Astrocyte (in vitro differentiated cells and primary cell): ENCODE data around the gene LRIG1. TPM values are rescaled to one million over a fixed set of nuclear protein-coding genes. Genes with fewer than 3 reads are reported as not detected.

ENCODE experiments used
- DNase-seq: peaks from one replicate; pipeline ENCODE4 v3.0.0-alpha.2; 2010; ENCODE audit warnings: low read depth
- FAIRE-seq: peaks from 2 replicates; lab custom pipeline; 2011; peaks lifted over from hg19 to GRCh38; lab: Jason Lieb, UNC
- H2AFZ ChIP-seq: 2 replicates; pipeline ENCODE4 v1.6.0; 2012; ENCODE audit warnings: low read depth, low read length, inconsistent platforms
- H3K27ac ChIP-seq: 2 replicates; pipeline ENCODE4 v1.5.1; 2011; ENCODE audit warnings: low read depth, low read length, inconsistent platforms
- H3K27me3 ChIP-seq: 2 replicates; pipeline ENCODE4 v1.6.0; 2011; ENCODE audit warnings: low read length, inconsistent platforms; ENCODE audit not compliant: insufficient read depth
- H3K36me3 ChIP-seq: 2 replicates; pipeline ENCODE4 v1.5.1; 2011; ENCODE audit warnings: low read length, inconsistent platforms; ENCODE audit not compliant: insufficient read depth
- H3K4me1 ChIP-seq: 2 replicates; pipeline ENCODE4 v1.5.1; 2011; ENCODE audit warnings: low read length, inconsistent platforms; ENCODE audit not compliant: insufficient read depth
- H3K4me2 ChIP-seq: 2 replicates; pipeline ENCODE4 v1.6.0; 2012; ENCODE audit warnings: low read length, inconsistent platforms
- H3K4me3 ChIP-seq: 2 replicates; pipeline ENCODE4 v1.5.1; 2011; ENCODE audit warnings: low read depth, mild to moderate bottlenecking, low read length, inconsistent platforms; ENCODE audit not compliant: insufficient read depth
- H3K79me2 ChIP-seq: 2 replicates; pipeline ENCODE4 v1.6.0; 2012; ENCODE audit warnings: mild to moderate bottlenecking, low read length, inconsistent platforms; ENCODE audit not compliant: insufficient read depth
- H3K9ac ChIP-seq: 2 replicates; pipeline ENCODE4 v1.6.0; 2012; ENCODE audit warnings: mild to moderate bottlenecking, low read length, inconsistent platforms
- H3K9me3 ChIP-seq: 2 replicates; pipeline ENCODE4 v1.5.1; 2012; ENCODE audit warnings: low read depth, mild to moderate bottlenecking, low read length, inconsistent platforms; ENCODE audit not compliant: insufficient read depth
- H4K20me1 ChIP-seq: 2 replicates; pipeline ENCODE4 v1.6.0; 2012; ENCODE audit warnings: low read length, inconsistent platforms; ENCODE audit not compliant: insufficient read depth
- H3K27ac Mint-ChIP-seq: one replicate; pipeline ENCODE4 v1.8.0; 2021; ENCODE audit warnings: mild to moderate bottlenecking, mixed read lengths; ENCODE audit not compliant: unreplicated experiment
- H3K27me3 Mint-ChIP-seq: one replicate; pipeline ENCODE4 v1.8.0; 2021; ENCODE audit warnings: low read depth, mixed read lengths; ENCODE audit not compliant: unreplicated experiment
- H3K36me3 Mint-ChIP-seq: one replicate; pipeline ENCODE4 v1.8.0; 2021; ENCODE audit warnings: low read depth, mixed read lengths; ENCODE audit not compliant: unreplicated experiment
- H3K4me1 Mint-ChIP-seq: one replicate; pipeline ENCODE4 v1.8.0; 2021; ENCODE audit warnings: low read depth, mixed read lengths; ENCODE audit not compliant: unreplicated experiment
- H3K4me3 Mint-ChIP-seq: one replicate; pipeline ENCODE4 v1.8.0; 2021; ENCODE audit warnings: mild to moderate bottlenecking, moderate library complexity, mixed read lengths; ENCODE audit not compliant: unreplicated experiment
- H3K9me3 Mint-ChIP-seq: one replicate; pipeline ENCODE4 v1.8.0; 2021; ENCODE audit warnings: mild to moderate bottlenecking, mixed read lengths; ENCODE audit not compliant: unreplicated experiment
- CTCF ChIP-seq: IDR thresholded peaks from 2 replicates; pipeline ENCODE4 v1.5.1; 2011; ENCODE audit warnings: low read depth, mild to moderate bottlenecking, inconsistent platforms, low read length, moderate library complexity; ENCODE audit not compliant: insufficient read depth
- EZH2 ChIP-seq: IDR thresholded peaks from 2 replicates; pipeline ENCODE4 v1.6.1; 2012; ENCODE audit warnings: mild to moderate bottlenecking, low read length, inconsistent platforms; ENCODE audit not compliant: insufficient read depth
- total RNA-seq: library from RNA; stranded (reverse); gene quantifications from 2 replicates; pipeline ENCODE4 v1.2.1, GENCODE V29; 2021

Gene LRIG1
- total RNA-seq, 1 donor from 2014 or later: 39.7 TPM

GRCh38 chr3:66381626-66382025 lies 119.2 kb downstream of the LRIG1 start:
- Mint-ChIP-seq H3K4me1 (peaks cover 6% of the 10 kb centered on the region), H3K9me3 (peaks cover 9% of the 10 kb centered on the region), H3K4me3 (no peak overlapping the region), H3K36me3 (peaks cover 49% of the 10 kb centered on the region), H3K27ac (no peak overlapping the region), H3K27me3 (no peaks in the 10 kb centered on the region)
- Histone ChIP-seq H4K20me1 (peaks cover 8% of the 10 kb centered on the region), H3K4me2 (no peak overlapping the region), H2AFZ (no peak overlapping the region), H3K4me1 (peaks cover 8% of the 10 kb centered on the region), H3K36me3 (peaks cover 43% of the 10 kb centered on the region), H3K79me2 (no peaks in the 10 kb centered on the region), H3K27me3 (no peaks in the 10 kb centered on the region), H3K9ac (no peak overlapping the region), H3K4me3 (no peak overlapping the region), H3K27ac (no peak overlapping the region), H3K9me3 (peaks cover 4% of the 10 kb centered on the region)
- FAIRE-seq: no peak
- no peak for DNase-seq
- TF ChIP-seq EZH2 (no peak), CTCF (no peak)

GRCh38 chr3:66380200-66380932 lies 120.5 kb downstream of the LRIG1 start:
- H3K4me3 Mint-ChIP-seq: no peak overlapping the region

GRCh38 chr3:66379565-66379964 lies 121.3 kb downstream of the LRIG1 start:
- Mint-ChIP-seq H3K27me3 (no peaks in the 10 kb centered on the region), H3K27ac (no peak overlapping the region), H3K4me3 (no peak overlapping the region), H3K36me3 (peaks cover 39% of the 10 kb centered on the region), H3K4me1 (peaks cover 15% of the 10 kb centered on the region), H3K9me3 (peaks cover 3% of the 10 kb centered on the region)
- no peak overlapping the region for H3K27ac ChIP-seq
- H3K4me1 ChIP-seq: peaks cover 10% of the 10 kb centered on the region
- H3K4me2 ChIP-seq: no peak overlapping the region
- no peaks in the 10 kb centered on the region for H3K27me3 ChIP-seq
- no peak for FAIRE-seq
- no peak overlapping the region for H2AFZ ChIP-seq
- H3K4me3 ChIP-seq: no peak overlapping the region
- peaks cover 43% of the 10 kb centered on the region for H3K36me3 ChIP-seq
- H4K20me1 ChIP-seq: peaks cover 8% of the 10 kb centered on the region
- H3K9me3 ChIP-seq: no peaks in the 10 kb centered on the region
- DNase-seq: no peak
- H3K79me2 ChIP-seq: no peaks in the 10 kb centered on the region
- TF ChIP-seq EZH2 (no peak), CTCF (no peak)
- no peak overlapping the region for H3K9ac ChIP-seq

More at GRCh38 chr3:66380200-66380932, 120.5 kb downstream of the LRIG1 start:
- FAIRE-seq (no peak), DNase-seq (no peak)
- Histone ChIP-seq H3K4me3 (no peak overlapping the region), H3K27me3 (no peaks in the 10 kb centered on the region), H3K79me2 (no peaks in the 10 kb centered on the region), H3K4me1 (peaks cover 10% of the 10 kb centered on the region), H2AFZ (no peak overlapping the region), H3K9me3 (peaks cover 4% of the 10 kb centered on the region), H4K20me1 (peaks cover 8% of the 10 kb centered on the region), H3K4me2 (no peak overlapping the region), H3K36me3 (peaks cover 43% of the 10 kb centered on the region), H3K27ac (no peak overlapping the region), H3K9ac (no peak overlapping the region)
- no peak overlapping the region for H3K27ac Mint-ChIP-seq
- peaks cover 47% of the 10 kb centered on the region for H3K36me3 Mint-ChIP-seq
- H3K9me3 Mint-ChIP-seq: peaks cover 7% of the 10 kb centered on the region
- H3K27me3 Mint-ChIP-seq: no peaks in the 10 kb centered on the region
- no peak for TF ChIP-seq EZH2
- peaks cover 15% of the 10 kb centered on the region for H3K4me1 Mint-ChIP-seq
